Stimulated activated CD4-positive, alpha-beta T cell treated with anti-CD3 and anti-CD28 coated beads, Interleukin-1b, Interleukin-23, amount 100 ng/mL, for 1 hour (primary cell): Measurements from ENCODE around the gene HCST.
A peak's percentile ranks its signal among the peaks of the same experiment; 100 is the strongest.
"Not testable (repeated sequence)": the region's sequence is repeated elsewhere in the genome, so short reads cannot be mapped to it uniquely, and the experiment has no call there.

Experiments
- DNase-seq, 2 donors: peaks; one replicate each; pipeline ENCODE4 v3.0.0-alpha.2; 2020; ENCODE audit warnings: low read depth in 2 of 2

HCST gene

GRCh38 chr19:35879770-35880317 is 22.5 kb upstream of the HCST start:
- DNase-seq, result peak in 1 of 2 donors; percentile 47

GRCh38 chr19:35882114-35882832 is 20.1 kb upstream of the HCST start:
- no peak for DNase-seq

GRCh38 chr19:35883882-35884281 is 18.4 kb upstream of the HCST start:
- DNase-seq, result no peak

- no peak for DNase-seq
These were observed 17.0 kb upstream of the HCST start for GRCh38 chr19:35885225-35885738.

- DNase-seq, result no peak
These were observed 16.4 kb upstream of the HCST start for GRCh38 chr19:35885904-35886303.

GRCh38 chr19:35887197-35887596 is 15.1 kb upstream of the HCST start:
- DNase-seq, result no peak

GRCh38 chr19:35888398-35888797 is 13.9 kb upstream of the HCST start:
- DNase-seq, result no peak

- no peak for DNase-seq
These were observed 12.8 kb upstream of the HCST start for GRCh38 chr19:35889370-35890112.

- no peak for DNase-seq
These were observed 12.1 kb upstream of the HCST start for GRCh38 chr19:35890113-35890650.

- not testable (repeated sequence) for DNase-seq
These were observed 10.5 kb upstream of the HCST start for GRCh38 chr19:35891819-35892218.

GRCh38 chr19:35894342-35894741 is 8.0 kb upstream of the HCST start:
- DNase-seq, result no peak

GRCh38 chr19:35895911-35896642 is 6.3 kb upstream of the HCST start:
- DNase-seq, result no peak

- no peak for DNase-seq
These were observed 5.7 kb upstream of the HCST start for GRCh38 chr19:35896643-35897040.

GRCh38 chr19:35897706-35898451 is 4.5 kb upstream of the HCST start:
- no peak for DNase-seq

- no peak for DNase-seq
These were observed 3.9 kb upstream of the HCST start for GRCh38 chr19:35898499-35898809.

- peak; percentile 63 to 80 for DNase-seq
These were observed 2.6 kb upstream of the HCST start for GRCh38 chr19:35899547-35900214.

GRCh38 chr19:35901055-35901644 is 1.2 kb upstream of the HCST start:
- DNase-seq, result no peak

GRCh38 chr19:35902870-35903475 is 644 bp downstream of the HCST start:
- no peak for DNase-seq

GRCh38 chr19:35903550-35904179 is 1.3 kb downstream of the HCST start:
- DNase-seq, result peak; percentile 68 to 84
